Activated CD4-positive, alpha-beta T cell treated with anti-CD3 and anti-CD28 coated beads, Interleukin-2, amount 10 ng/mL, durations not matched to agents 7 days and 5 days (primary cell): ENCODE measurements around the gene LYPD1. TPM values are rescaled to one million over a fixed set of nuclear protein-coding genes. Genes with fewer than 3 reads are reported as not detected.

Source experiments
- CTCF ChIA-PET: fragments of 350-600 bp; sonication (Branson Sonifier 250); formaldehyde crosslinking; loops from one replicate; lab custom pipeline; 2021; ENCODE audit warnings: antibody characterized with exemption; lab: Charles Lee
- POLR2A ChIA-PET: fragments of 350-600 bp; sonication (Branson Sonifier 250); formaldehyde crosslinking; loops from one replicate; lab custom pipeline; 2021; ENCODE audit warnings: antibody characterized with exemption; lab: Charles Lee
- DNase-seq: peaks from one replicate; pipeline ENCODE4 v3.0.0-alpha.2; 2020
- H3K27ac Mint-ChIP-seq: one replicate; pipeline ENCODE4 v1.8.0; 2021; ENCODE audit warnings: mild to moderate bottlenecking, moderate library complexity, mixed read lengths
- H3K27me3 Mint-ChIP-seq: one replicate; pipeline ENCODE4 v1.8.0; 2021; ENCODE audit warnings: mixed read lengths
- H3K36me3 Mint-ChIP-seq: one replicate; pipeline ENCODE4 v1.8.0; 2021; ENCODE audit warnings: low read depth, mixed read lengths
- H3K4me1 Mint-ChIP-seq: one replicate; pipeline ENCODE4 v1.8.0; 2021; ENCODE audit warnings: mixed read lengths
- H3K4me3 Mint-ChIP-seq: one replicate; pipeline ENCODE4 v1.8.0; 2021; ENCODE audit warnings: mild to moderate bottlenecking, moderate library complexity, mixed read lengths
- H3K9me3 Mint-ChIP-seq: one replicate; pipeline ENCODE4 v1.8.0; 2021; ENCODE audit warnings: mixed read lengths
- total RNA-seq, 2 experiments: library from RNA; stranded (reverse); gene quantifications; one replicate each; pipeline ENCODE4 v1.2.3, GENCODE V29; 2021

The LYPD1 gene
- total RNA-seq, 2 experiments from 2014 or later: not detected

GRCh38 chr2:132609101-132609890 is 60.7 kb downstream of the LYPD1 start:
- CTCF ChIA-PET: no interaction called here
- H3K4me3 Mint-ChIP-seq: no peak overlapping the region

GRCh38 chr2:132608311-132608710 is 61.7 kb downstream of the LYPD1 start:
- Mint-ChIP-seq H3K4me3 (no peak overlapping the region), H3K9me3 (no peaks in the 10 kb centered on the region), H3K27ac (no peak overlapping the region), H3K36me3 (no peaks in the 10 kb centered on the region), H3K4me1 (no peaks in the 10 kb centered on the region), H3K27me3 (no peaks in the 10 kb centered on the region)
- CTCF ChIA-PET: no interaction called here
- POLR2A ChIA-PET: no interaction called here
- DNase-seq: no peak

More at GRCh38 chr2:132609101-132609890, 60.7 kb downstream of the LYPD1 start:
- DNase-seq: no peak
- no peaks in the 10 kb centered on the region for H3K36me3 Mint-ChIP-seq
- no peak overlapping the region for H3K27ac Mint-ChIP-seq
- H3K9me3 Mint-ChIP-seq: no peaks in the 10 kb centered on the region
- H3K27me3 Mint-ChIP-seq: no peaks in the 10 kb centered on the region
- POLR2A ChIA-PET: no interaction called here
- H3K4me1 Mint-ChIP-seq: no peaks in the 10 kb centered on the region

- ChIA-PET CTCF (no interaction called here), POLR2A (no interaction called here)
- H3K36me3 Mint-ChIP-seq: no peaks in the 10 kb centered on the region
- H3K4me3 Mint-ChIP-seq: no peak overlapping the region
- no peak for DNase-seq
- no peaks in the 10 kb centered on the region for H3K4me1 Mint-ChIP-seq
- H3K27me3 Mint-ChIP-seq: no peaks in the 10 kb centered on the region
- H3K9me3 Mint-ChIP-seq: no peaks in the 10 kb centered on the region
- no peak overlapping the region for H3K27ac Mint-ChIP-seq
Measured at GRCh38 chr2:132607426-132608090, 62.4 kb downstream of the LYPD1 start.

GRCh38 chr2:132606649-132607048 is 63.4 kb downstream of the LYPD1 start:
- Mint-ChIP-seq H3K4me3 (no peak overlapping the region), H3K27ac (no peak overlapping the region), H3K4me1 (no peaks in the 10 kb centered on the region), H3K36me3 (no peaks in the 10 kb centered on the region), H3K27me3 (no peaks in the 10 kb centered on the region), H3K9me3 (no peaks in the 10 kb centered on the region)
- ChIA-PET CTCF (no interaction called here), POLR2A (no interaction called here)
- no peak for DNase-seq

- Mint-ChIP-seq H3K27ac (no peak overlapping the region), H3K4me3 (no peak overlapping the region), H3K9me3 (no peaks in the 10 kb centered on the region), H3K36me3 (no peaks in the 10 kb centered on the region), H3K4me1 (no peaks in the 10 kb centered on the region), H3K27me3 (no peaks in the 10 kb centered on the region)
- CTCF ChIA-PET: no interaction called here
- no peak for DNase-seq
- POLR2A ChIA-PET: no interaction called here
Measured at GRCh38 chr2:132605236-132606180, 64.5 kb downstream of the LYPD1 start.

- DNase-seq: no peak
- Mint-ChIP-seq H3K27ac (no peak overlapping the region), H3K36me3 (no peaks in the 10 kb centered on the region), H3K4me3 (no peak overlapping the region), H3K27me3 (no peaks in the 10 kb centered on the region), H3K9me3 (no peaks in the 10 kb centered on the region), H3K4me1 (no peaks in the 10 kb centered on the region)
- POLR2A ChIA-PET: no interaction called here
- CTCF ChIA-PET: no interaction called here
Measured at GRCh38 chr2:132604561-132604960, 65.4 kb downstream of the LYPD1 start.

- Mint-ChIP-seq H3K27ac (no peak overlapping the region), H3K4me3 (no peak overlapping the region), H3K27me3 (no peaks in the 10 kb centered on the region), H3K4me1 (no peaks in the 10 kb centered on the region), H3K36me3 (no peaks in the 10 kb centered on the region), H3K9me3 (no peaks in the 10 kb centered on the region)
- DNase-seq: no peak
- ChIA-PET POLR2A (no interaction called here), CTCF (no interaction called here)
Measured at GRCh38 chr2:132599556-132599955, 70.4 kb downstream of the LYPD1 start.

- Mint-ChIP-seq H3K27me3 (no peaks in the 10 kb centered on the region), H3K4me1 (no peaks in the 10 kb centered on the region), H3K27ac (no peak overlapping the region), H3K36me3 (no peaks in the 10 kb centered on the region), H3K9me3 (no peaks in the 10 kb centered on the region), H3K4me3 (no peak overlapping the region)
- ChIA-PET CTCF (interaction anchor here (0.5 to 0.7 kb wide), 3 partner anchors 13 to 492 kb away, joined by 3 to 4 read pairs (median 3); no protein-coding TSS in a partner anchor), POLR2A (no interaction called here)
- DNase-seq: no peak
Measured at GRCh38 chr2:132598536-132598935, 71.5 kb downstream of the LYPD1 start.

- no peaks in the 10 kb centered on the region for H3K4me1 Mint-ChIP-seq
- H3K36me3 Mint-ChIP-seq: no peaks in the 10 kb centered on the region
Measured at GRCh38 chr2:132597831-132598230, 72.2 kb downstream of the LYPD1 start.

GRCh38 chr2:132597166-132597565 is 72.8 kb downstream of the LYPD1 start:
- CTCF ChIA-PET: interaction anchor here (0.6 kb wide), 1 partner anchor 691 kb away, joined by 3 read pairs; no protein-coding TSS in a partner anchor

More at GRCh38 chr2:132597831-132598230, 72.2 kb downstream of the LYPD1 start:
- no peak overlapping the region for H3K27ac Mint-ChIP-seq
- ChIA-PET CTCF (interaction anchor here (0.6 to 0.7 kb wide), 4 partner anchors 311 to 1478 kb away, joined by 3 to 4 read pairs (median 4); no protein-coding TSS in a partner anchor), POLR2A (no interaction called here)
- H3K9me3 Mint-ChIP-seq: no peaks in the 10 kb centered on the region
- H3K4me3 Mint-ChIP-seq: no peak overlapping the region
- DNase-seq: no peak
- no peaks in the 10 kb centered on the region for H3K27me3 Mint-ChIP-seq

GRCh38 chr2:132595693-132596092 is 74.3 kb downstream of the LYPD1 start:
- Mint-ChIP-seq H3K9me3 (no peaks in the 10 kb centered on the region), H3K36me3 (no peaks in the 10 kb centered on the region), H3K27ac (no peak overlapping the region), H3K4me3 (no peak overlapping the region), H3K4me1 (no peaks in the 10 kb centered on the region), H3K27me3 (no peaks in the 10 kb centered on the region)
- POLR2A ChIA-PET: no interaction called here
- CTCF ChIA-PET: no interaction called here
- DNase-seq: no peak

More at GRCh38 chr2:132597166-132597565, 72.8 kb downstream of the LYPD1 start:
- Mint-ChIP-seq H3K4me3 (no peak overlapping the region), H3K9me3 (no peaks in the 10 kb centered on the region), H3K4me1 (no peaks in the 10 kb centered on the region), H3K27ac (no peak overlapping the region), H3K27me3 (no peaks in the 10 kb centered on the region), H3K36me3 (no peaks in the 10 kb centered on the region)
- POLR2A ChIA-PET: no interaction called here
- no peak for DNase-seq

- Mint-ChIP-seq H3K27me3 (no peaks in the 10 kb centered on the region), H3K27ac (no peak overlapping the region), H3K4me3 (no peak overlapping the region)
Measured at GRCh38 chr2:132595186-132595585, 74.8 kb downstream of the LYPD1 start.

More at GRCh38 chr2:132595186-132595585, 74.8 kb downstream of the LYPD1 start:
- no peak for DNase-seq
- Mint-ChIP-seq H3K9me3 (no peaks in the 10 kb centered on the region), H3K36me3 (no peaks in the 10 kb centered on the region), H3K4me1 (no peaks in the 10 kb centered on the region)
- ChIA-PET CTCF (no interaction called here), POLR2A (no interaction called here)
